Gastroesophageal sphincter (tissue), 3 donors: ENCODE measurements around the gene PNMA6A.
"Not testable (repeated sequence)": the region's sequence is repeated elsewhere in the genome, so short reads cannot be mapped to it uniquely, and the experiment has no call there.

Source experiments
- EP300 ChIP-seq: sonication (generic); formaldehyde crosslinking; IDR thresholded peaks from one replicate; pipeline ENCODE4 v1.6.1; 2017; ENCODE audit warnings: antibody characterized with exemption, mild to moderate bottlenecking
- POLR2A ChIP-seq, 2 donors: fragments of 450-650 bp; IDR thresholded peaks; one replicate each; pipeline ENCODE4 v1.6.1; 2017; ENCODE audit warnings: antibody characterized with exemption in 2 of 2, mild to moderate bottlenecking in 2 of 2, moderate library complexity in 1 of 2
- POLR2AphosphoS5 ChIP-seq: sonication (generic); formaldehyde crosslinking; IDR thresholded peaks from one replicate; pipeline ENCODE4 v1.6.1; 2017; ENCODE audit warnings: antibody characterized with exemption
- TF ChIP-seq, protein P1 (sequence below), 4 experiments: fragments of 200-600 bp in 2 of 4; fragments of 450-650 bp in 2 of 4; sonication (generic) in 1 of 4; IDR thresholded peaks; one replicate each; pipeline ENCODE4 v1.5.1; 2017 to 2019; ENCODE audit warnings: antibody characterized with exemption in 4 of 4, mild to moderate bottlenecking in 2 of 4, moderate library complexity in 2 of 4

DNA sequence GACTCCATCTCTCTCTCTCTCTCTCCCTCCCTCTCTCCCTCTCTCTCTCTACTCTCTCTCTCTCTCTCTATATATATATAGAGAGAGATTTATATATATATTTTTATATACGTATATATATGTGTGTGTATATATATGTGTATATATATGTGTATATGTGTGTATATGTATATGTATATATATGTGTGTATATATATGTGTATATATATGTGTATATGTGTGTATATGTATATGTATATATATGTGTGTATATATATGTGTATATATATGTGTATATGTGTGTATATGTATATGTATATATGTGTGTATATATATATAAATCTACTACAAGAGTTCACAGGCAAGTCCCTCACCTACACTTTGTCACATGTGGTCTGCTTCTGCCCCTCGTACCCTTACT, 45.8 kb upstream of the PNMA6A start:
- TF ChIP-seq, protein P1, sequence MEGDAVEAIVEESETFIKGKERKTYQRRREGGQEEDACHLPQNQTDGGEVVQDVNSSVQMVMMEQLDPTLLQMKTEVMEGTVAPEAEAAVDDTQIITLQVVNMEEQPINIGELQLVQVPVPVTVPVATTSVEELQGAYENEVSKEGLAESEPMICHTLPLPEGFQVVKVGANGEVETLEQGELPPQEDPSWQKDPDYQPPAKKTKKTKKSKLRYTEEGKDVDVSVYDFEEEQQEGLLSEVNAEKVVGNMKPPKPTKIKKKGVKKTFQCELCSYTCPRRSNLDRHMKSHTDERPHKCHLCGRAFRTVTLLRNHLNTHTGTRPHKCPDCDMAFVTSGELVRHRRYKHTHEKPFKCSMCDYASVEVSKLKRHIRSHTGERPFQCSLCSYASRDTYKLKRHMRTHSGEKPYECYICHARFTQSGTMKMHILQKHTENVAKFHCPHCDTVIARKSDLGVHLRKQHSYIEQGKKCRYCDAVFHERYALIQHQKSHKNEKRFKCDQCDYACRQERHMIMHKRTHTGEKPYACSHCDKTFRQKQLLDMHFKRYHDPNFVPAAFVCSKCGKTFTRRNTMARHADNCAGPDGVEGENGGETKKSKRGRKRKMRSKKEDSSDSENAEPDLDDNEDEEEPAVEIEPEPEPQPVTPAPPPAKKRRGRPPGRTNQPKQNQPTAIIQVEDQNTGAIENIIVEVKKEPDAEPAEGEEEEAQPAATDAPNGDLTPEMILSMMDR (IDR thresholded peaks at IDR 0.05) = not testable (repeated sequence)
- TF ChIP-seq POLR2A (IDR thresholded peaks at IDR 0.05); EP300; POLR2AphosphoS5: not testable (repeated sequence)
